ENCODE results near the gene GTPBP10. TPM values are rescaled to one million over a fixed set of nuclear protein-coding genes. Genes with fewer than 3 reads are reported as not detected.

GTPBP10 gene, protein sequence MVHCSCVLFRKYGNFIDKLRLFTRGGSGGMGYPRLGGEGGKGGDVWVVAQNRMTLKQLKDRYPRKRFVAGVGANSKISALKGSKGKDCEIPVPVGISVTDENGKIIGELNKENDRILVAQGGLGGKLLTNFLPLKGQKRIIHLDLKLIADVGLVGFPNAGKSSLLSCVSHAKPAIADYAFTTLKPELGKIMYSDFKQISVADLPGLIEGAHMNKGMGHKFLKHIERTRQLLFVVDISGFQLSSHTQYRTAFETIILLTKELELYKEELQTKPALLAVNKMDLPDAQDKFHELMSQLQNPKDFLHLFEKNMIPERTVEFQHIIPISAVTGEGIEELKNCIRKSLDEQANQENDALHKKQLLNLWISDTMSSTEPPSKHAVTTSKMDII
- total RNA-seq: 10 to 100 TPM; 26.6 to 28.3 TPM

DNA sequence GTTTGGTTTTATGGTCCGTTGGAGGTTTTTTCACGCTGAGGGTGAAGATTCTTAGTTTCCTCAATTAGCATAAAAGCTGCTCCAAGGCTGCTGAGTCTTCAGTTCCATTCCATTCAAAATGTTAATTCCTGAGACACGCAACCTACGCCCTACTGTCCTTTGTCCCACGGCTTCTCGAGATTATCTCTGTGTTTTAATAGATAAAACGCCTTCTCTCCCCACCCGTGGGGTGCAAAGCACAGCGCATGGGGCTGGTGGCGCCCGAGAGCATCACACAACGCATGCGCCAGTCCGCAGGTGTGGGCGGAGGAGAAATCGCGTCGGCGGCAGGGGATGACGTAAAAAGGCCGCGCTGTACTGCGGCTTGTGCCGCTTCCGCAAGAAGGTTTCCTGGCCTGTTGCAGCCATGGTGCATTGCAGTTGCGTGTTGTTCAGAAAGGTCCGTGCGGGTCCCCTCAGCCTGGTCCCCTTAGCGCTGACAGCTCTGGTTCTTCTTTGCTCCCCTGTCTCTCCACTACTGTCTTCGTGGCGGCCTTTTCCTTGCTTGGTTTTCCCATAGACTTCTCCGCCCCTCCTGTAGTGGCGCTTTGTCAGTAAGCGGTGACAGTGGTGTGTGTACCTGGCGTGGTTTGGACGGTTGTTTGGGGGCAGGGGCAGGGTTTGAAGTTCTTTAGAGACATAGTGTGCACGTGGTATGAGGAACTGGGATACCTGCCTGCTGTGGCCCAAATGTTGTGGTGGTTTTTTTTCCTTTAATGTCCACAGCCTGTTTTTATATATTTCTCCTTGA is at the start of gene GTPBP10:
GTPBP10 (plus strand) TSS at position 381 of the 790 bp plus-strand sequence; CDS start at position 407, 26 bp downstream.
- CTCF ChIA-PET: interaction anchor here (0.8 to 1.7 kb wide), 16 partner anchors 8 to 193 kb away, joined by 3 to 15 read pairs (median 4); partner anchors contain the start of genes CLDN12 and STEAP1
- Mint-ChIP-seq H3K4me3 (peak within 1 kb of the TSS; percentile 91), H3K4me1 (peaks cover 31% of the 10 kb centered on the region), H3K27me3 (no peaks in the 10 kb centered on the region), H3K36me3 (ENCODE audit: low read depth) (peaks cover 16% of the 10 kb centered on the region), H3K9me3 (peaks cover 3% of the 10 kb centered on the region), H3K27ac (peak within 1 kb of the TSS; percentile 93)
- POLR2A ChIA-PET: interaction anchor here (0.6 to 1.7 kb wide), 8 partner anchors 10 to 95 kb away, joined by 3 to 17 read pairs (median 3); partner anchors contain the start of gene CLDN12
- peak; percentile 94 for DNase-seq

DNA sequence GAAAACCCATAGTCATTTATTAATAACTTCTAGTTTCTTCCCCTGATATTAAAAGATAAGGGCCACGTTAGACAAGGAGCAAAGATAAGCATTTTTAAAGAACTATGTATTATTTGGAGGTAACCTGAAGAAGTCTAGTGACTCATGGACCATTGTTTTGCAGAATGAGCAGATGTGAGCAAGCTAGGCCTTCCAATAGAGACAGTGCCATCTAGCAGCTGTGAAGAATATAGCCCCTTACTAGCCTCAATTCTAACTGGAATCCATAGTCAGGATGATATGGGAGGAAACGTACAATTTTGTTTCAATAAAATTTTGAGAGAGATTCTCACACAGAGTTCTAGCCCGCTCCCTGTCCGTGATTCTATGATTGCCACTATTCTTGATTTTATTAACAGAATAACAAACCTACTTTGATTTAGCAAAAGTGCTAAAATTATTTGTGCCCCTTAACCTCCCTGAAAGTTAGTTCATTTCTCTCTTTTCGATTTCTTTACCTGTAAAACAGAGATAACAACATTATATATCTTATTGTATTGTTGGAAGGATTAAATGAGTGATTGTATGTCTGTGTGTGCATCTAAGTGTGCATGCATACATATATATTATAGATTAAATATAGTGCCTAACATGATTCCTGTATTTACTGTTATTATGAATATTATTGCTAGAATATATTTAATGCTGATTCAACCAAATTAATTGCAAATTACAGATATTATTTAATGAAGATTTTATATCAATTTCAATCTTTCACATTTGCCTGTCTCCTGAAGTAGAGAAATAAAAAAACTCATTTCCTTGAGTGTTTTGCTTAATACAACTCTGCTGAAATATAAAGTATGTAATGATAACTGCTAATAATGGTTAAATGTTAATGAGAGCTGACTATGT is 48.1 kb upstream of the GTPBP10 start:
- DNase-seq: no peak
- no peaks in the 10 kb centered on the region for H3K4me1 Mint-ChIP-seq
- ChIA-PET POLR2A (no interaction called here), CTCF (interaction anchor here (0.7 to 1.3 kb wide), 5 partner anchors 14 to 144 kb away, joined by 3 to 6 read pairs (median 3); partner anchors contain the start of gene STEAP1)
- no peak overlapping the region for H3K27ac Mint-ChIP-seq
- no peaks in the 10 kb centered on the region for H3K36me3 Mint-ChIP-seq (ENCODE audit: low read depth)
- H3K27me3 Mint-ChIP-seq: peaks cover 2% of the 10 kb centered on the region
- peaks cover 1% of the 10 kb centered on the region for H3K9me3 Mint-ChIP-seq
- no peak overlapping the region for H3K4me3 Mint-ChIP-seq

DNA sequence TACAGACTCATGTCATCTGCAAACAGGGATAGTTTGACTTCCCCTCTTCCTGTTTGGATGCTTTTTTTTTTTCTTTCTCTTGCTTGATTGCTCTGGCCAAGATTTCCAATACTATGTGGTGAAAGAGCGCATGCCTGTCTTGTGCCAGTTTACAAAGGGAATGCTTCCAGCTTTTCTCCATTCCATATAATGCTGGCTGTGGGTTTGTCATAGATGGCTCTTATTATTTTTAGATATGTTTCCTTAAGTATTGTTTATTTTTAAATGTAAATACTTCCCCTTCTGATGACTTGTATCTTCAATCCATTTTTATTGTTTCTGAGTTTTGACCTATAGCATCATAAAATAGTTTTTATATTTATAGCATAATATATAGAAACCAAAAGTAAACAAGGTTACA is 43.3 kb upstream of the GTPBP10 start:
- H3K4me1 Mint-ChIP-seq: no peaks in the 10 kb centered on the region
- H3K36me3 Mint-ChIP-seq (ENCODE audit: low read depth): no peaks in the 10 kb centered on the region
- no peak overlapping the region for H3K4me3 Mint-ChIP-seq
- no peak for DNase-seq
- H3K9me3 Mint-ChIP-seq: no peaks in the 10 kb centered on the region
- H3K27me3 Mint-ChIP-seq: no peaks in the 10 kb centered on the region
- ChIA-PET POLR2A (interaction anchor here (1.5 kb wide), 1 partner anchor 14 kb away, joined by 4 read pairs; no protein-coding TSS in a partner anchor), CTCF (interaction anchor here (1.8 kb wide), 1 partner anchor 9 kb away, joined by 5 read pairs; no protein-coding TSS in a partner anchor)
- H3K27ac Mint-ChIP-seq: no peak overlapping the region

DNA sequence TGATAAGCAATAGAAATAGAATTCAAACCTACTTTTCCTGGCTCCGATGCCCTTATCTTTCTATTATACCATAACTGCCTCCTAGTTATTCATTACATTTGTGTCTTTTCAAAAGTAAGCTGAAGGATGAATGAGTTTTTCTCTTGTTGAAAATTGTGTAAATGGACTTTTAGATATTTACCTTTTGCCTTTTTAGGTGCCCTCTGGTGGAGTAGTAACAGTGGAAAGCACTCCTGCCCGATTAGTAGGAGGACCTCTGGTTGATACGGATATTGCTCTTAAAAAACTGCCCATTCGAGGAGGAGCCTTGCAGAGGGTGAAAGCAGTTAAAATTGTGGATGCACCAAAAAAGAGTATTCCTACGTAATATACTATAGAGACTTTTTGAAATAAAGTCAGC is 36.6 kb upstream of the GTPBP10 start:
- Mint-ChIP-seq H3K36me3 (ENCODE audit: low read depth) (no peaks in the 10 kb centered on the region), H3K4me3 (no peak overlapping the region), H3K27ac (no peak overlapping the region), H3K27me3 (peaks cover 6% of the 10 kb centered on the region), H3K4me1 (no peaks in the 10 kb centered on the region), H3K9me3 (no peaks in the 10 kb centered on the region)
- ChIA-PET POLR2A (no interaction called here), CTCF (no interaction called here)
- DNase-seq: no peak

DNA sequence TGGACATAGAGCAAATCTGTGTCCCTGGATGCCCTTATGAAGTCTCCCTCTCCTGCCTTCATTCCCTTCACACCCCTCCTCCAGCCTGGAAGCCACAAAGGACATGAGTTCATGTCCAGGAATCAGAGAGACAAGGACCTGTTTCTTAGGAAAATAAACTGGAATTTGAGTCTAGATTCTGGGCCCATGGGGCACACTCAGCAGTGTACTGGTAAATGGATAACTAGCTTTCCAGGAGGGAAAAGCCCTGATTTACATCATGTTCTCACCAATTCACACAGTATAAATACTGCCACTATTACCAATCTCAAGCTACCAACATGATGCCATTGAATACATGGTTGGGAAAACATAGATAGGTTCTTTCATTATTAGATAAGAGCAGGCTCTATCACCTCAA is 35.3 kb upstream of the GTPBP10 start:
- no peak overlapping the region for H3K27ac Mint-ChIP-seq
- CTCF ChIA-PET: no interaction called here
- peaks cover 9% of the 10 kb centered on the region for H3K27me3 Mint-ChIP-seq
- POLR2A ChIA-PET: no interaction called here
- H3K9me3 Mint-ChIP-seq: no peaks in the 10 kb centered on the region
- H3K4me3 Mint-ChIP-seq: no peak overlapping the region
- DNase-seq: no peak
- H3K36me3 Mint-ChIP-seq (ENCODE audit: low read depth): no peaks in the 10 kb centered on the region
- H3K4me1 Mint-ChIP-seq: no peaks in the 10 kb centered on the region

DNA sequence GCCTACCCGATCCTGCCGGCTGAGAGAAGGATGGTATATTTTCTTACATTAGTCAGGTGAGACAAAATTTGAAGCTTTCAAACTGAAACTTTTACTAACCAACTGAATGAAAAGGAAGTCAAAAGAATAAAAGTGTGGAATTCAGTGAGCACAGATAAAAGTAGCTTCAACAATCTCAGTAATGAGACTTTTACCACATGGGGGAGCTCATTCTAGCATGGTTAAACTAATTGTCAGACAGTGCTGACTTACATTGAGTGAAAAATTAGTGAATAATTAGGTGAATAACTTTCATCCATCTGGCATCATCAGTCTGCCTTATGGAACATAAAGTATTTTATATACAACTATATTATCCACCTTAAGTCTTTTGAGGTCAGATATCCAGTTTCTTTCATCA is 33.8 kb upstream of the GTPBP10 start:
- H3K4me1 Mint-ChIP-seq: no peaks in the 10 kb centered on the region
- peaks cover 16% of the 10 kb centered on the region for H3K27me3 Mint-ChIP-seq
- no peak for DNase-seq
- no peaks in the 10 kb centered on the region for H3K36me3 Mint-ChIP-seq (ENCODE audit: low read depth)
- ChIA-PET POLR2A (interaction anchor here (0.9 kb wide), 1 partner anchor 115 kb away, joined by 3 read pairs; no protein-coding TSS in a partner anchor), CTCF (interaction anchor here (0.7 to 2.0 kb wide), 8 partner anchors 9 to 159 kb away, joined by 3 to 15 read pairs (median 4); partner anchors contain the start of gene STEAP1)
- no peak overlapping the region for H3K27ac Mint-ChIP-seq
- H3K9me3 Mint-ChIP-seq: no peaks in the 10 kb centered on the region
- H3K4me3 Mint-ChIP-seq: no peak overlapping the region

DNA sequence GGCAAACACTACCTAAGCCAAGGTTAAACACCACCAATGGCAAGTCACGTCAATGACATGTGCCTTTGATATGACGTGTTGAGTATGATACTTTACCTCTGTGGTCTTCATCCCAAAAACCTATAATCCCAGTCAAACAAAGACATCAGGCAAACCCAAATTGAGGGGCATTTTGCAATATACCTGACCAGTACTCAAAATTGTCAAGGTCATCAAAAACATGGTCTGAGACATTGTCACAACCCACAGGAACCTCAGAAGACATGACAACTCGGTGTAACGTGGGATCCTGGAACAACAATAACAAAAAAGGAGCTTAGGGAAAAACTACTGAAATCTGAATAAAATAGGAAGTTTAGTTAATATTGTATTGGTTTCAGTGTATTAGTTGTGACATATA is 32.6 kb upstream of the GTPBP10 start:
- no peaks in the 10 kb centered on the region for H3K36me3 Mint-ChIP-seq (ENCODE audit: low read depth)
- no peaks in the 10 kb centered on the region for H3K9me3 Mint-ChIP-seq
- ChIA-PET POLR2A (no interaction called here), CTCF (interaction anchor here (1.5 kb wide), 1 partner anchor 113 kb away, joined by 4 read pairs; no protein-coding TSS in a partner anchor)
- DNase-seq: no peak
- H3K27me3 Mint-ChIP-seq: peaks cover 18% of the 10 kb centered on the region
- H3K27ac Mint-ChIP-seq: no peak overlapping the region
- no peak overlapping the region for H3K4me3 Mint-ChIP-seq
- no peaks in the 10 kb centered on the region for H3K4me1 Mint-ChIP-seq

DNA sequence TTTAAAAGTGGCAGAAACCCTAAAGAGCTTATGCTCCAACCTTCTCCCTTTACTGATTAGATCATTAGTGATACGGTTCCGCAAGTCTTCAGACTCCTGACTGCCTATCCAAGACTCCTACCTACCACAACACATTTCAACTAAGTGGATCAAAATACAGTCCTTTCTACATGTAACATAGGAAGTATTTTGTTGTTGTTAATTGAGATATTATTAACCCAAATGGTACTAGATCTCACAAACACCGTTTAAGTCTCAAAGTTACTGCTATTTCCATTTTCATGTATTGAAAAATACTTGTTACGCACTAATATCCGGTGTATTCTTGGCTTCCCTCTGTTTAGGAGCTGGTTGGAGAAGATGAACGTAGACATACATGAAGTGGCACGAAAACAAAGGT is 26.5 kb upstream of the GTPBP10 start:
- POLR2A ChIA-PET: no interaction called here
- no peak for DNase-seq
- Mint-ChIP-seq H3K36me3 (ENCODE audit: low read depth) (no peaks in the 10 kb centered on the region), H3K9me3 (no peaks in the 10 kb centered on the region), H3K27me3 (peaks cover 48% of the 10 kb centered on the region), H3K27ac (no peak overlapping the region), H3K4me1 (peaks cover 8% of the 10 kb centered on the region), H3K4me3 (no peak overlapping the region)
- CTCF ChIA-PET: interaction anchor here (1.2 kb wide), 1 partner anchor 22 kb away, joined by 3 read pairs; no protein-coding TSS in a partner anchor

DNA sequence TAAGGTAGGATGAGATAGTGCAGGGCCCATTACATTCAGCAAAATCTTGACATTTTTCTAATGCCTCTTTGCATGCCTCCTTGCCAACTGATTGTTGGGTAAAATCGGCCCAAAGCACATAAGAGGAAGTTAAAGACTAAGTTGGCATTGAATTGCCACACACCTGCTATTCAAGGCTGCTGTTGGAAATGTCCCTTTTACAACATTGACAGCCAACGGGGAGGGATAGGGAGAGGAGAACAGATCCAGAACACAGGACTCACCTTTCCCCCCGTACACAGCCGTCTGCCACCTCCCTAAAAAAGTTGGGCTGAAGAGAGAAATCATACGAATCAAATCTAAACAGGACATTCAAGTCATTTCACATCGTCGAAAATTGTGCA is 26.1 kb upstream of the GTPBP10 start:
- DNase-seq: no peak
- ChIA-PET POLR2A (no interaction called here), CTCF (interaction anchor here (1.2 kb wide), 1 partner anchor 23 kb away, joined by 3 read pairs; no protein-coding TSS in a partner anchor)
- Mint-ChIP-seq H3K36me3 (ENCODE audit: low read depth) (no peaks in the 10 kb centered on the region), H3K27me3 (peaks cover 46% of the 10 kb centered on the region), H3K4me3 (no peak overlapping the region), H3K4me1 (peaks cover 8% of the 10 kb centered on the region), H3K27ac (no peak overlapping the region), H3K9me3 (no peaks in the 10 kb centered on the region)

DNA sequence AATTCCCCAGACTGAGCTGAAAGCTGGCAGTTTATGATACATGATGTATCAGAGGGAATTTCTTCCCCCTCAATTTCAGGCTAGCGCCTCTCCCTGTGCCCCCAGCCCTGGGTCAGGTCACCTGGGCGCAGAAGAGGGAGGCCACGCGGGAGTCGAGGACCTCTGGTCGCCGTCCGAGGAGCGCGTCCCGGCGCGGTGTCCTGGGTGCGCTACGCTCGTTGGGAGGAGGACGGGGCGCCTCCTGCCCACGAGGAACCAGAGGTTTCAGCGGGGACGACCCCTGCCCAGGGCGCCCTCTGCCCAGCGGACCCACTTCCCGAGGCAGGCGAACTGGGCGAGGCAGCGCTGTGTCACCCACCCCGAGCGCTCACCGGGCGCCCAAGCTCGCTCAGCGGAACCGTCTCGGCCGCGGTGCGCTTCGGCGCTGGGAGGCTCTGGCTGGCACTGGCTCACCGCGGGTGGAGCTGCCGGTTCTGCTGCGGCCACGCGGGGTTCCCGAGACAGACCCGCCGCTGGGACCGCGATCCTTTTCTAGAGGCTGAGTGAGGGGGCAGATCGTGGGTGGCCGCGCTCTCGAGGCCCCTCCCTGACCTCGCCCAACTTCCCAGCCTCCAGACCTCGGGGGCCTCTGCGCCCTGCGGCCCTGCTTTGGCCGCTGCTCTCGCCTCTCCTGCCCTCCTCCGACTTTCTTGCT is 25.6 kb upstream of the GTPBP10 start, which contains the start of gene FAM237B:
FAM237B (minus strand) TSS at position 504 of the 694 bp plus-strand sequence. CDS start 1,556 bp downstream, outside the sequence.
- H3K9me3 Mint-ChIP-seq: no peaks in the 10 kb centered on the region
- H3K4me3 Mint-ChIP-seq: no peak within 1 kb of the TSS
- no peak within 1 kb of the TSS for H3K27ac Mint-ChIP-seq
- no peaks in the 10 kb centered on the region for H3K36me3 Mint-ChIP-seq (ENCODE audit: low read depth)
- no peak for DNase-seq
- POLR2A ChIA-PET: no interaction called here
- H3K27me3 Mint-ChIP-seq: peaks cover 47% of the 10 kb centered on the region
- H3K4me1 Mint-ChIP-seq: peaks cover 8% of the 10 kb centered on the region
- CTCF ChIA-PET: no interaction called here

DNA sequence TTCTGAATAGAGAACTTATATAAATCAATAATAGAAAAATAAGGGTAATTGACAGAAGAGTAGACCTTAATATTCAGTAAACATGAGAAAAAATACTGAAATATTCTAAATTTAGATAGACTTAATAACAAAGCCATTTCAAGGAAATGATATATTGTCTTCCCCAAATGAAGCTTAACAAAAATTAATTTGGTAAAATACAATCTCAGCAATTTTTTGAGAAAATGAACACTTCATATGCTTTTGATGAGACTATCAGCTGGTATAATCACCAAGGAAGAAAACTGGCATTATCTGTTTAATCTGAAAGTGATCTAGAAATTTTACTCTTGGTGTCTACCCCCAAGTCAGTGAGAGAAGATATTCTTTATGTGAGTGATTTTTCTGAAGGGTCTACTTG is 23.7 kb upstream of the GTPBP10 start:
- Mint-ChIP-seq H3K4me1 (peaks cover 8% of the 10 kb centered on the region), H3K9me3 (no peaks in the 10 kb centered on the region), H3K4me3 (no peak overlapping the region), H3K36me3 (ENCODE audit: low read depth) (no peaks in the 10 kb centered on the region), H3K27ac (no peak overlapping the region), H3K27me3 (peaks cover 41% of the 10 kb centered on the region)
- ChIA-PET POLR2A (no interaction called here), CTCF (no interaction called here)
- no peak for DNase-seq

DNA sequence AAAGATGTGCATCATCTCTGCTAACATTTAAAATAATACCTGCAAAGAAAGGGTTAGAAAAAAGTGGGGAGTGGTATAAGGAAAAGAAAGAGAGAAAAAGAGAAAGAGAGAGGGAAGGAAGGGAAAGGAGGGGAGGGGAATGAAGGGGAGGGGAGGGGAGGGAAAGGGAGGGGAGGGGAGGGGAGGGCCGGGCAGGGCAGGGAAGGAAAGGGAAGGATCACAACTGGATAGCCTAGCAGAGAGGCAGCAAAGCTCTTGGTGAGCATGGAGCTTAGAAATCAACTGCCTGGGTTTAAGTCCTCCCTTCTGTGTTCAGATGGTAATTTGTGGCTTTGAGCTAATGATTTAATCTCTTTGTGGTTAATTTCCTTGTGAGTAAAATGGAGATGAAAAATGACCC is 20.0 kb upstream of the GTPBP10 start:
- H3K9me3 Mint-ChIP-seq: no peaks in the 10 kb centered on the region
- H3K27ac Mint-ChIP-seq: no peak overlapping the region
- no peaks in the 10 kb centered on the region for H3K36me3 Mint-ChIP-seq (ENCODE audit: low read depth)
- no peak overlapping the region for H3K4me3 Mint-ChIP-seq
- POLR2A ChIA-PET: no interaction called here
- H3K27me3 Mint-ChIP-seq: peaks cover 20% of the 10 kb centered on the region
- H3K4me1 Mint-ChIP-seq: peaks cover 2% of the 10 kb centered on the region
- CTCF ChIA-PET: no interaction called here
- no peak for DNase-seq
